Measurements from ENCODE around the gene CPNE5.

GRCh38 chr6:36803482-36803881 is 35.8 kb downstream of the CPNE5 start:
- TF ChIP-seq CTCF (IDR thresholded peaks at IDR 0.05) (no peak), POLR2A (IDR thresholded peaks at IDR 0.05) (no peak)

Measured in vagina (tissue), 2 donors.